GM12864 (cell line): ENCODE data around the gene ICAM1.

Experiments
- DNase-seq: peaks from one replicate; pipeline ENCODE4 v3.0.0-alpha.2; 2011; ENCODE audit warnings: low read depth
- H3K4me3 ChIP-seq: 2 replicates; pipeline ENCODE4 v1.5.1; 2011; ENCODE audit warnings: mild to moderate bottlenecking, low read depth, low read length, control low read depth
- TF ChIP-seq, protein P1 (sequence below): IDR thresholded peaks from 2 replicates; pipeline ENCODE4 v1.5.1; 2011; ENCODE audit warnings: low read depth, mild to moderate bottlenecking, moderate library complexity, low read length, control low read depth, inconsistent platforms; ENCODE audit errors: missing control alignments

The ICAM1 gene

DNA sequence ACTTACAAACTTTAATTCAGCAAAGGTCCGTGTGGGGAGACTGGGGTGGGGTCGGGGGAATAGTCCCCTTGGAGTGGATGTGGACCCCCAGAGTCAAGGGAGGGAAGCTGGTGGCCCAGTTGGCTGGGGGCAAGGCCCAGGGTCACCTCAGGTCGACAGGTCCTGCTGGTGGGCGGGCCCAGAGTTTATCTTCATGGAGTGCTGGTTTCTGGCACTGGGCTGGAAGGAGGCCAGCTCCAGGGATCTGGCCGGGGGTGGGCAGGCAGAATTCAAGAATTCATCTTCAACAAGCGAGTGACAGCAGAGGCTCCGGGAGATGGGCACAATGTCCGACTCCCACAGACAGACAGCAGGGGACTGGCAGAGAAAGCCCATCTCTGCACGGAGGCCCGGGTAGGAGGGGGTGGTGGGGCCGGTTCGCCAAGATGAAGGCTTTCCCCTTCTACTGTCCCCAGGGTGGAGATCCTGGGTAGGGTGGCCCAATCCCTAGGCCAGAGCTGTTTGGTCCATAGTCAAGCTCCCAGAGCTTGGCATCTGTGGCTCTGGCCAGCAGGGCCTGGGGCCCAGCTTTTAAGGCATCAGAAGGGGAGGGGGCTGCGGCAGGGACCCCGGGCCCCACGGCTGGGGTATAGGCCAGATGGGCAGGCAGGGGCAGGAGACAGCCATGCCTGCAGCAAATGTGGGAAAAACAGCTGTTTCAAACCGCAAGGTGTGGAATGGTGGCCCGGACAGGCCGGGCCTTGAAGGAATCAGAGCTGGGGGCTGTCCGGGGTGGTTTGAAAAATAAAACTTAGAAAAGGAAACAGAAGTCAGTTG lies 45.5 kb downstream of the ICAM1 start:
- TF ChIP-seq, protein P1, sequence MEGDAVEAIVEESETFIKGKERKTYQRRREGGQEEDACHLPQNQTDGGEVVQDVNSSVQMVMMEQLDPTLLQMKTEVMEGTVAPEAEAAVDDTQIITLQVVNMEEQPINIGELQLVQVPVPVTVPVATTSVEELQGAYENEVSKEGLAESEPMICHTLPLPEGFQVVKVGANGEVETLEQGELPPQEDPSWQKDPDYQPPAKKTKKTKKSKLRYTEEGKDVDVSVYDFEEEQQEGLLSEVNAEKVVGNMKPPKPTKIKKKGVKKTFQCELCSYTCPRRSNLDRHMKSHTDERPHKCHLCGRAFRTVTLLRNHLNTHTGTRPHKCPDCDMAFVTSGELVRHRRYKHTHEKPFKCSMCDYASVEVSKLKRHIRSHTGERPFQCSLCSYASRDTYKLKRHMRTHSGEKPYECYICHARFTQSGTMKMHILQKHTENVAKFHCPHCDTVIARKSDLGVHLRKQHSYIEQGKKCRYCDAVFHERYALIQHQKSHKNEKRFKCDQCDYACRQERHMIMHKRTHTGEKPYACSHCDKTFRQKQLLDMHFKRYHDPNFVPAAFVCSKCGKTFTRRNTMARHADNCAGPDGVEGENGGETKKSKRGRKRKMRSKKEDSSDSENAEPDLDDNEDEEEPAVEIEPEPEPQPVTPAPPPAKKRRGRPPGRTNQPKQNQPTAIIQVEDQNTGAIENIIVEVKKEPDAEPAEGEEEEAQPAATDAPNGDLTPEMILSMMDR, result no peak
- DNase-seq, result no peak
- no peak overlapping the region; the same call in 1 of the 2 replicates for H3K4me3 ChIP-seq

DNA sequence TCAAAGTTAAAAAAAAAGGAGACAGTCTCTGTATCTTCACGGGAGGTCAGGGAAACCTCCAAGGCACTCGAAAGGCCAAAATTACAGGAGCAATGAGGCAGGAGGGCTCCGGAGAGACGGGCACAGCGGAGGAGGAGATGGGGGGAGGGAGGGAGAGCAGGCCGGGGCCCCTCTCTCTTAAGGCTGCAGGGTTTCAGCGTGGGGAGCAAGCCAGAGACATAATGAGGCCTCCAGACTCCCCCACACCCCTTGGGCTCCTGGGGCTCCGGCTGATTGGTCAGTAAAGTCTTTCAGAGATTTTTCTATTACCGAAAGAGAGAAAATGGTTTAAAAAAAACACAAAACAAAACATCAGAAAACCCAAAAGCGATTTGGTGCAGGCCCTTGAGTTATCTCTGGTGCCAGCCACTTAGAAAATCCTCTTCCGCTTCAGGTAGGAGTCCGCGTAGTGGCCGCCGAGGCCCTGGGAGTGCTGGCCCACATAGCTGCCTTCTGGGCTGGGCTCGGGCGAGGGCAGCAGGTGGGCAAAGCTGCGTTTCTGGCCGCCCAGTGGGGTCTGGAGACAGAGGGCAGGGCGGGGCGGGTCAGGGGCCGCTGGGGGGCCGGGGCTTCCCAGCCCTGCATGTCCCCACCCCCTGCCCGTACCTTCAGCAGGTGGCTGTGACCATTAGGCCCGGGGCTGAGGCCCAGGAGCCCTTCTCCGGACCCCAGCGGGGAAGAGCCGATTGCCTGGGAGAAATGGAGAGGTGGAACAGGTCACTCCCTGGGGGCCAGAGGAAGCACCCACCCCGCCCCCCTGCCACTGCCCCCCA lies 46.3 kb downstream of the ICAM1 start:
- TF ChIP-seq, protein P1, result no peak
- H3K4me3 ChIP-seq, result no peak overlapping the region
- DNase-seq, result no peak

DNA sequence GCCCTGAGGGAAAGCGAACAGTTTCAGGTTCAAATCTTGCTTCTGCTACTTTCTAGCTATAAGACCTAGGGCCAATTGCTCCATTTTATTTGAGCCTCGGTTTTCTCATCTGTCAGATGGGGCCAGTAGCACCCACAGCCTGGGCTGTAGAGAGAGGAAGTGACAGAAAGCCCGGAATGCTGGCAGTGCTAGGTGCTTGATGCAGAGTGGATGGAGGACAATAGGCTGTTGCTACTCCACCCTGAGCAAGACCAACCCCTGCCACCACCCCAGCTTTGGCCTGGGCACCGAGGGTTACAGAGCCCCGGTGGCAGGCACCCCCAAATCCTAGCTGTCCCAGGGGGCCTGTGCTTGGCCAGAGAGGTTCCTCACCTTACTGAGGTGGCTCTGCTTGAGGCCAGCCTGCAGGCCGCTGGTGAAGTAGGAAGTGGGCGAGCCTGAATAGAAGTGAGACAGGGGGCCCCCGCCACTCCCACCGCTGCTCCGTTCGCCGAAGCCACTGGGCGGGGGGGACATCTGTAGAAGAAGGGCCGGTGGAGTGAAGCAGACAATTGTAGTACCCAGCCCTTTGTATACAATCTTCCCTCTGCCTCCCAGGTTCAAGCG lies 47.0 kb downstream of the ICAM1 start:
- DNase-seq, result no peak
- no peak overlapping the region for H3K4me3 ChIP-seq
- TF ChIP-seq, protein P1, result no peak

DNA sequence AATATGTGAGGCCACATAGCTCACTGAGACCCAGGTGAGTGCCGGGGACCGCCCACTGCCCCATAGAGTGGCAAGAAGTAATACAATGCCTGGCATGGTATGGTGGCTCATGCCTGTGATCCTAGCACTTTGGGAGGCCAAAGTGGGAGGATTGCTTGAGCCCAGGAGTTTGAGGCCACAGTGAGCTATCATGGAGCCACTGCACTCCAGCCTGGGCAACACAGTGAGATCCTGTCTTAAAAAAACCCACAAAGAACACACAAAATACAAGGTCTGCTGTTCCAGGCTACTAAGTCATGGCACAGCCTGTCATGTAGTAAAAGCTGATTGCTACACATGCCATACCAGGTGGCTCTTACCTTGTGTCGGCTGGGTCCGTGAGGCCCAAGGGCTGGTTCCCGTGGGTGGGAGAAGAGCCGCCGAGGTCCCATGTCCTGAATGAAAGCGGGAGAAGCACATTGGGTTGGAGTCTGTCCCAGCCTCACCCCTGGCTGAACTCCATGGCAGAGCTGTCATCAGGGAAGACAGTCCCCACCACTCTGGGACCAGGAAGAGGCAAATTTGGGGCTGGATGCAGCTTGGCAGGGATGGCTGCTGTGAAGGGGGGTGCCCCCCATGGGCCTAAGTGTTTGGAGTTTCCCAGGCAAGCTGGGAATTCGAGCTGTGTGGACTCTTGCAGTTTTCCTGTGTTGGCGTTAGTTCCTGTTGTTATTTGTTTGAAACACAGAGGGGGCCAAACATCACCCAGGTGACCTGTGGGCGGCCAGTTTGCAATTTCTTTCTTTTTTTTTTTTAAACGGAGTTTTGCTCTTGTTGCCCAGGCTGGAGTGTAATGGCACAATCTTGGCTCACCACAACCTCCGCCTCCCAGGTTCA lies 48.1 kb downstream of the ICAM1 start:
- TF ChIP-seq, protein P1, result no peak
- no peak for DNase-seq
- H3K4me3 ChIP-seq, result no peak overlapping the region

DNA sequence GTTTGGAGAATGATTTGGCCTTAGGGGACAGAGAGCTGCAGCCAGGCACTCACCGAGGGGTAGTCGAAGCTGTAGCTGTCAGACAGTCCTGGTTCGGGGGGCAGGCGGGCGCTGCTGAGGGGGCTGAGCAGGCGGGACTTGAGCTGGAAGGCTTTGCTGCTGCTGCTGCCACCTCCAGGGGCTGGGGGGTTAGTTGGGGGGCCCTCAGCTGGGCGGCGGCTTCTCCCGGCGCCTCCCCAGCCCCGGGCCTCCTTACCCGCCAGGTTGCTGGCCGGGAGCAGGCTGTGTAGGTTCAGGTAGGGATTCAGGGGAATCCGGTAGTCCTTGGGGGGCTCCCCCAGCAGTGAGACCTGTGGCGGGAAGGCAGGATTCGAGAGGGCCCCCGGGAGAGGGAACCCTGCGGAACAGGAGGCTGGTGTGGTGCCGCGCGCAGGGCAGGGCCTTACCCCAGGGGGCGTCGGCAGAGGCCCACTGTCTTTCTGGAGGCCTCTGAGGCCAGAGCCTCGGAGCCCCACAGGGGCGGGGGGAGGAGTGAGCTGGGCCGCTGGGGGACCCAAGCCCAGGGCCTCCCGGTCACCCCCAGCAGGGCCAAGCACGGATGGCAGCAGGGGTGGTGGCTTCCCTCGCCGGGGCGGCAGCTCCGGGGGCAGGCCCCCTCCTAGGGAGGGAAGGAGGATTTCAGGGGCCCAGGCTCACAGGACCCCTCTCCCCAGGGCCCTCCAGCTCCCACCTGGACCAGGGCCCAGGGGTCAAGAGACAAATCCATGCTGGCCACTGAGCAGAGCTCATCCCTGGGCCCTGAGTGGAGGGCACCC lies 49.9 kb downstream of the ICAM1 start:
- no peak overlapping the region for H3K4me3 ChIP-seq
- TF ChIP-seq, protein P1, result no peak
- no peak for DNase-seq
